HUES64 (cell line): ENCODE results near the gene WNT2.

Source experiments
- H3K27ac ChIP-seq: 2 replicates; pipeline ENCODE4 v1.7.0; 2013; ENCODE audit warnings: low read depth, low read length, inconsistent platforms
- H3K27me3 ChIP-seq: 2 replicates; pipeline ENCODE4 v1.6.1; 2013; ENCODE audit warnings: mild to moderate bottlenecking, low read length; ENCODE audit not compliant: insufficient read depth
- H3K36me3 ChIP-seq: 2 replicates; pipeline ENCODE4 v1.6.1; 2013; ENCODE audit warnings: mild to moderate bottlenecking, low read length; ENCODE audit not compliant: insufficient read depth
- H3K4me1 ChIP-seq: 2 replicates; pipeline ENCODE4 v1.6.1; 2013; ENCODE audit warnings: mild to moderate bottlenecking, low read length, moderate library complexity; ENCODE audit not compliant: insufficient read depth
- H3K4me3 ChIP-seq: 2 replicates; pipeline ENCODE4 v1.5.1; 2013; ENCODE audit warnings: mild to moderate bottlenecking, low read length, moderate library complexity
- H3K9ac ChIP-seq: 2 replicates; pipeline ENCODE4 v1.6.1; 2013; ENCODE audit warnings: mild to moderate bottlenecking, low read depth, low read length
- H3K9me3 ChIP-seq: 2 replicates; pipeline ENCODE4 v1.6.1; 2013; ENCODE audit warnings: low read depth, low read length; ENCODE audit not compliant: insufficient read depth
- WGBS: fragments of 150-250, 120-280 bp; methylation state at CpG from one replicate; pipeline ENCODE4 v1.1.7; 2013; ENCODE audit warnings: missing lambda C conversion rate; 5-methylcytosine and 5-hydroxymethylcytosine counted together

The WNT2 gene

GRCh38 chr7:117237646-117238045 is 85.2 kb downstream of the WNT2 start:
- Histone ChIP-seq H3K27ac (no peak overlapping the region), H3K9ac (no peak overlapping the region), H3K4me3 (no peak overlapping the region), H3K27me3 (no peaks in the 10 kb centered on the region), H3K36me3 (no peaks in the 10 kb centered on the region), H3K4me1 (no peaks in the 10 kb centered on the region), H3K9me3 (no peaks in the 10 kb centered on the region)
- 93% methylated on average over 5 of the region's 5 CpGs for WGBS

DNA sequence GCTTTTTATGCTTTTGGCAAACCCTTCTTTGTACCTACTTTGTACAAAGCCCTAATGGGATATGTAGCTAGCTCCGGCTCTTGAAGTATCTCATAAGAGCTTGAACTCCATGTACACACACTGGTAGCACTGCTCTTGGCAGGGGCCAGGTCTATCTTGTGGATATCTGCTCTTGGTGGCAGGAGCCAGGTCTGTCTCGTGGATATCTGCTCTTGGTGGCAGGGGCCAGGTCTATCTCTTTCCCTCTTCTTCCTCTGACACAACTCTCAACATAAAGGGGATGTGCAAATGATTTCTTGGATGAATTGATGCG is 91.9 kb downstream of the WNT2 start:
- H3K9me3 ChIP-seq: no peaks in the 10 kb centered on the region
- no peaks in the 10 kb centered on the region for H3K27me3 ChIP-seq
- no peak overlapping the region for H3K9ac ChIP-seq
- no peak overlapping the region for H3K27ac ChIP-seq
- WGBS: 96% methylated on average over 3 of the region's 3 CpGs
- no peaks in the 10 kb centered on the region for H3K4me1 ChIP-seq
- no peak overlapping the region for H3K4me3 ChIP-seq
- no peaks in the 10 kb centered on the region for H3K36me3 ChIP-seq

GRCh38 chr7:117230276-117231046 is 92.4 kb downstream of the WNT2 start:
- WGBS: 95% methylated on average over 4 of the region's 4 CpGs
- no peaks in the 10 kb centered on the region for H3K4me1 ChIP-seq
- H3K9ac ChIP-seq: no peak overlapping the region
- no peaks in the 10 kb centered on the region for H3K36me3 ChIP-seq
- no peak overlapping the region for H3K4me3 ChIP-seq
- H3K9me3 ChIP-seq: no peaks in the 10 kb centered on the region
- no peak overlapping the region for H3K27ac ChIP-seq
- no peaks in the 10 kb centered on the region for H3K27me3 ChIP-seq

DNA sequence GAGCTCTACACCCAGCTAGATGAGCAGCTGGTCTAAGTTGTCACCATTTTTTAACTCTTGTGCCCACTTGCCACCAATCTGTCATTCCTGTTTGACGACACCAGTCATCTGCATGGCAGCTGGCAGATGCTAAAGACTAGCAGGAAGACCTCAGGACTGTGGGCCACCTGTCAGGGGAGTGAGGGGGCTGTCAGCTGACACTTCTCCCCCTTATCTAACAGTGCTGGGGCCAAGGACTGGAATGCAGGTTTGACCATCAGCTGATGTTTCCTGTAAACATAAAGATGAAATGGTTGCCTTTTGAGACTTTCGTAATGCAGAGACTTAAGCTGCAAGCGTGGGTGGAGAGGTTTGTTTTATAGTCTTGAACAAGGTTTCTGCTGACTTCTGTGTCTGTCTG is 93.5 kb downstream of the WNT2 start:
- Histone ChIP-seq H3K4me1 (no peaks in the 10 kb centered on the region), H3K27ac (no peak overlapping the region), H3K36me3 (no peaks in the 10 kb centered on the region), H3K27me3 (no peaks in the 10 kb centered on the region), H3K9ac (no peak overlapping the region), H3K9me3 (no peaks in the 10 kb centered on the region), H3K4me3 (no peak overlapping the region)
- WGBS: 92% methylated on average over 3 of the region's 3 CpGs

- Histone ChIP-seq H3K36me3 (no peaks in the 10 kb centered on the region), H3K9ac (no peak overlapping the region), H3K27me3 (no peaks in the 10 kb centered on the region), H3K4me3 (no peak overlapping the region), H3K27ac (no peak overlapping the region), H3K9me3 (no peaks in the 10 kb centered on the region), H3K4me1 (no peaks in the 10 kb centered on the region)
- 80% methylated on average over 3 of the region's 4 CpGs for WGBS
Measured at GRCh38 chr7:117227091-117227490, 95.8 kb downstream of the WNT2 start.

- H3K36me3 ChIP-seq: no peaks in the 10 kb centered on the region
- 86% methylated on average over 6 of the region's 6 CpGs for WGBS
- H3K4me3 ChIP-seq: no peak overlapping the region
- no peaks in the 10 kb centered on the region for H3K27me3 ChIP-seq
- no peaks in the 10 kb centered on the region for H3K9me3 ChIP-seq
- H3K4me1 ChIP-seq: no peaks in the 10 kb centered on the region
- H3K27ac ChIP-seq: no peak overlapping the region
- H3K9ac ChIP-seq: no peak overlapping the region
Measured at GRCh38 chr7:117225536-117225935, 97.3 kb downstream of the WNT2 start.
